Kasumi-1 (cell line): ENCODE measurements around the gene RAPSN.
A peak's percentile ranks its signal among the peaks of the same experiment; 100 is the strongest.

Experiments
- DNase-seq, 2 experiments: peaks; one replicate each; lab custom pipeline; 2025; lab: John Stamatoyannopoulos, UW

RAPSN gene

DNA sequence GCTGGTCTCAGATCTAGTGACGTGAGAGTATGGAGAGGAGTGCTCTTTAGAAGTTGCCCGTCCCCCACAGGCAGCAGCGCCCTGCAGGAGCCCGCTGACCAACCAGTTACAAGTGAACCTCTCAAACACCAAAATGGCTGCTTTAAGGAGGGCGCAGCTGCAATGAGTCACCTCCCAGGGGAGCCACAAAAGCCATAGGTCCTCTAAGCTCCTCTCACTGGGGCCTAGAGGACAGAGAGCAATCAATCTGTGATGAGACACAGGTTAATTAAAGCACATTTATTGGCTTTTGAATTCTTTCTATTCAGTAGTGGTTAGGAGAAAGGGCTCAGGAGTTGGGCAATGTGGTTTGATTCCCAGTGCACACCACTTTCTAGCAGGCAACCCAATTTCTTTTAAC, 15.5 kb upstream of the RAPSN start:
- DNase-seq: no peak

- no peak for DNase-seq
Measured at GRCh38 chr11:47461876-47462275, 12.9 kb upstream of the RAPSN start.

- no peak for DNase-seq
Measured at GRCh38 chr11:47460571-47461235, 11.8 kb upstream of the RAPSN start.

GRCh38 chr11:47454258-47454671, 5.3 kb upstream of the RAPSN start:
- DNase-seq: peak; percentile 87 to 91

DNA sequence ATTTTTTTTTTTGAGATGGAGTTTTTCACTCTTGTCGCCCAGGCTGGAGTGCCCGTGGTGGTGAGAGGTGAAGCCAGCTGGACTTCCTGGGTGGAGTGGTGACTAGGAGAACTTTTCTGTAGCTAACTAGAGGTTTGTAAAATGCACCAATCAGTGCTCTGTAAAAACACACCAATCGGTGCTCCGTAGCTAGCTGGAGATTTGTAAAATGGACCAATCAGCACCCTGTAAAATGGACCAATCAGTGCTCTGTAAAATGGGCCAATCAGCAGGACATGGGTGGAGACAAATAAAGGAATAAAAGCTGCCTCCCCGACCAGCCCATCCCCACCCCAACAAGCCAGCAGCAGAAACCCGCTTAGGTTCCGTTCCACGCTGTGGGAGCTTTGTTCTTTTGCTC, 4.4 kb upstream of the RAPSN start:
- no peak for DNase-seq

- no peak for DNase-seq
Measured at GRCh38 chr11:47451990-47452389, 3.1 kb upstream of the RAPSN start.

- no peak for DNase-seq
Measured at GRCh38 chr11:47451436-47451835, 2.5 kb upstream of the RAPSN start.

DNA sequence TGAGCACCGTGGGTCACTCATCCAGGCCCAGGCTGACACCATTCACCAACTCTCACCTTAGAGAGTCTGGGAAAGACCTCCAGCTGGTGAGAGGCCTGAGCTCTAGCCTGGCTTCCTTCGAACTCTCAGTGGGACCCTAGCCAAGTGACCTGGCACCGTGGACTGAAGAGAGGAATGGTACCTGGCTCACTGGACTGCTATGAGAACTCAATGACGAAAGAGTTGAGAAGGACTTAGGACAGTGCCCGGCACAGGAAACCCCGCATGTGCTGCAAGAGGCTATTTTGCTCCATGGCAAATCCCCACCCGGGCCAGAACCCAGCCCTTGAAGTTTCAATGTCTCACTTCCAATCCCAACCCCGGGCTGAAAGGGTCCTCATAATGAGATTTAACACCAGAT, 605 bp upstream of the RAPSN start:
- no peak for DNase-seq

DNA sequence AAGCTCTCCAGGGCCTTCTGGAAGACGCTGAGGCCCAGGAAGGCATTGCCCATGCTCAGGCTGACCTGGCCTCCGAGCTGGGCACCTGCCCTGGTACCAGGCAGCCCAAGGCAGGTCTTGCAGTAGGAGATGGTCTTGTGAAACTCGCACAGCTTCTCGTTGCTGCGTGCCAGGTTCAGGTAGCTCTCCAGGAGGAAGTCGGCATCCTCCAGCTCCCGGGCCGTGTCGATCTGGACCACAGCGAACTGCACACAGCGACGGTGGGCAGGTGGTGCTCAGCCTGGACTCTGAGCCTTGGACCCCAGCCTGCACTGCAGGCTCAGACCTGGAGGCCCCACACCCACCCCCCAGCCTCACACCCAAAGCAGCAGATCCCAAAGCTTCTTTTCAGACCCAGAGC, 1.0 kb downstream of the RAPSN start:
- no peak for DNase-seq

GRCh38 chr11:47446833-47447232, 2.1 kb downstream of the RAPSN start:
- DNase-seq: no peak

DNA sequence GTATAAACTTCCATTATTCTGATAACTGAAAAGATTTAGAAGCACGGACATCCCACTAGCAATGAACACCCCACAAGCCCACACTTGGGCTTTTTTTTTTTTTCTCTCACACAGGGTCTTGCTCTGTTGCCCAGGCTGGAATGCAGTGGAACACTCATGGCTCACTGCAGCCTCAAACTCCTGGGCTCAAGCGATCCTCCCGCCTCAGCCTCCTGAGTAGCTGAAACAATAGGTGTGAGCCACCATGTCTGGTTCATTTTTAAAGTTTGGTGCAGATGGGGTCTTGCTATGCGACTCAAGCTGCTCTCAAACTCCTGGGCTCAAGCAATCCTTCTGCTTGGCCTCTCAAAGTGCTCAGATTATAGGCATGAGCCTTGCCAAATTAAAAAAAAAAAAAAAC, 3.1 kb downstream of the RAPSN start:
- no peak for DNase-seq

DNA sequence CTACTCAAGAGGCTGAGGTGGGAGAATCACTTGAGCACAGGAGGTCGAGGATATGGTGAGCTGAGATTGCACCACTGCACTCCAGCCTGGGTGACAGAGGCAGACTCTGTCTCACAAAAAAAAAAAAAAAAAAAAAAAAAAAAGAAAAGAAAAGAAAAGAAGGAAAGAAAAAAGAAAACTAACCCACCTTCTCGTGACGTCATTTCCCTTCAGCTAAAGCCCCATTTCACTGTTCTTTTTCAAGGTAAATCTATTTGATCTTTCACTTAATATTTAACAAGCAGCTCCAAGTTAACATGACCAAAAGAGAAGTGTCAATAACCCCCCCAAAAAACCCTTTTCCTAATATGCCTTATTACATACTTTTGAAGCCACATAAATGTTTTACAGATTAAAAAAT, 5.1 kb downstream of the RAPSN start:
- no peak for DNase-seq

- no peak for DNase-seq
Measured at GRCh38 chr11:47443028-47443700, 5.8 kb downstream of the RAPSN start.

DNA sequence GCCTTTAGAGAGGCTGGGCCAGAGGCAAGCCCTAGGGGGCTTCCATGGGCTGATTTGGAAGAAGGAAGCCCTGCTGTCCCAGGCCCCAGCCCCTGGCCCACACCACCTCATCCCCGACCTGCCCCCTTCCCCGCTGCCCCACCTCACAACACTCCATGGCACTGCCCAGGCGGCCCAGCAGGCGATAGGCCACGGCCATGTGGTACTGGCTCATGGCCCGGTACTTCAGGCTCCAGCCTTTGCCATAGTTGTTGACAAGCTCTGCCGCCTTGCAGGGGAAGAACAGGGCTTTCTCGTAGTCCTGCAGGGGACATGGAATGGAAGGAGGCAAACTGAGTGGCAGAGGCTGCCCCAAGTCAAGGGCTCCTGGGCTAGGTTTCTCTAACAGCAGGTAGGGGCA, 6.4 kb downstream of the RAPSN start:
- DNase-seq: no peak

DNA sequence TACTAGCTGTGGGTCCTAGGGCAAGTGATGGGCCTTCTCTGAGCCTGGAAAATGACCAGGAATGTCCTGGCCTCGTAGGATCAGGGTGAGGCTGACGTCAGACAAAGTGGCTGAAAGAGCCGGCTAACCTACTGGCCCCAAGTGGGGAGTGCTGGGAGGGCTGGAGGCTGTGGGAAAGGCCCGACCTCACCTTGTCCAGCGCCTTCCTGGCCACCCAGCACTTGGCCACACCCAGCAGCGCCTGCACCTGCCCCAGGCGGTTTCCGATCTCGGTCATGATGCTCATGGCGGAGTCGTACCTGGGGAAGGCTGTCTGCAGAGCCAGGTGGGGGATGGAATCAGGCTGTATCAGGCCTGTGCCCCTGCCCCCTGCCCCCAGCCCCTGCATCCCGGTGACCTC, 7.5 kb downstream of the RAPSN start:
- no peak for DNase-seq

- DNase-seq: no peak
Measured at GRCh38 chr11:47440054-47440476, 8.9 kb downstream of the RAPSN start.

DNA sequence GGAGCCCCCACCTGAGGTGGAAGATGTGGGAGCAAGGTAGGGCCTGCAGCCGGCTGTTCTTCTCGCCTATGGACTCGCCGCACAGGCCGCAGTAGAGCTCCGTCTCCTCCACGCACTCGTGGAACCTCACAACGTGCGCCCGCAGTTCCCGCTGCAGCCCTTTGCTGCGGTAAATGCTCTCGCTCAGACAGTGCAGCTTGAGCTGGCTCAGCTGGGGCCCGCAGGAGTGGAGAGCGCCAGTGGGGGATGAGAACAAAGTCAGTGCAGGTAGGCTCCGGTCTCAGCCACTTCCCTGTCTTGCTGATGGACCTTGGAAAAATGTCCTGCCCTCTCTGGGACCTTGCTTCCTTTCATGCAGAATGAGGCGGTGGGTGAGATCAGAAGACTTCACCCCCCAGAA, 10.2 kb downstream of the RAPSN start:
- DNase-seq: no peak

- DNase-seq: no peak
Measured at GRCh38 chr11:47437746-47438418, 11.1 kb downstream of the RAPSN start.

DNA sequence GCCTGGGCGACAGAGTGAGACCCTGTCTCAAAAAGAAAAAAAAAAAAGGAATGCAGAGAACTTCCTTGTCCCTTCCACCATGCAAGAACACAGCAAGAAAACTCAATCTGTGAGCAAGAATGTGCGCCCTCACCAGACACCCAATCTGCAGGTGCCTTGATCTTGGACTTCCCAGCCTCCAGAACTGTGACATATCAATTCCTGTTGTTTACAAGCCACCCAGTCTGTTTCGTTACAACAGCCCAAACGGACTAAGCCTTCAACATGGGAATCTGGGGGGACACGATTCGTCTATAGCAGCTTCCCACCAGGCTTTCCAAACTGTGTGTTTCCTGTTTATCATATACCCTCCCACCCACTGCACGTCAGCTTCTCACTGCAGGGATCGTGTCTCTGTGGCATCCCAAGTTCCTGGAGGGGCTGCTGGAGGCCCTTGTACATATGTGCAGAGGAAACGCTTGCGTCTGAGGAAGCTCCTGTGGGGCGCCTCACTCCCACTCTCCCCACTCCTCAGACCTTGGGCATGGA, 11.7 kb downstream of the RAPSN start:
- no peak for DNase-seq

GRCh38 chr11:47436726-47437125, 12.2 kb downstream of the RAPSN start:
- DNase-seq: no peak

- DNase-seq: no peak
Measured at GRCh38 chr11:47435687-47436086, 13.2 kb downstream of the RAPSN start.

DNA sequence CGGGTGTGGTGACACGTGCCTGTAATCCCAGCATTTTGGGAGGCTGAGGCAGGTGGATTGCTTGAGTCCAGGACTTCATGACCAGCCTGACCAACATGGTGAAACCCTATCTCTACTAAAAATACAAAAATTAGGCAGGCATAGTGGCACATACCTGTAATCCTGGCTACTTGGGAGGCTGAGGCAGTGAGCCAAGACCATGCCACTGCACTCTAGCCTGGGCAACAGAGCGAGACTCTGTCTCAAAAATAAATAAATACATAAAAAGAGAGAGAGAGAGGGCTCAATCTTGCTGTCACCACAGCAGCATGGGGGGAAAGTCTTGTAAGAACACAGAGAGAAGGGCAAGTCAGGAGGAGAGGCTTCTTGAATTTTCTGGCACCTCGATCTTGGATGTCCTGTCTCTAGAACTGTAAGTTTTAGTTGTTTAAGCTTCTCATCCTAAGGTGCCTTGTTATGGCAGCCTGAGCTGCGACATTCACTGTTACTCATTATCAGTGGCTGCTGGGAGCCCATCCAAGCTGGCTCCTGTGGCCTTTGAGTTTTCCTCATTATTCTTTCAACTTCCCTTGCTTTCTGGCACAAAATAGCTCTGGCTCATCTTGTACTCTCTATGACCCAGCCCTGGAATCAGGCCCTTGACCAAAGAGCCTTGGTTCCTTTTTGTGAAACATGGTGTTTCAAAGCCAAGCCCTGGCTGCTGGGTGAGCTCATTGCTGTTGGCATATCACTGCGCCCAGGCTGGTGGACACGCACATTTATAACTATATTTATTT, 14.7 kb downstream of the RAPSN start:
- no peak for DNase-seq
